ENCODE measurements around the gene ZNF488.
"Not testable (repeated sequence)": the region's sequence is repeated elsewhere in the genome, so short reads cannot be mapped to it uniquely, and the experiment has no call there.

ZNF488 gene

GRCh38 chr10:47410271-47410670, 26.2 kb upstream of the ZNF488 start:
- in situ Hi-C loops (cut with MboI; ENCODE audit: low sequenced_read_pairs) = no loop called here

GRCh38 chr10:47409866-47410256, 25.8 kb upstream of the ZNF488 start:
- in situ Hi-C loops (cut with MboI; ENCODE audit: low sequenced_read_pairs) = no loop called here

- in situ Hi-C loops (cut with MboI; ENCODE audit: low sequenced_read_pairs) = no loop called here
These were observed 25.2 kb upstream of the ZNF488 start for GRCh38 chr10:47409171-47409865.

- in situ Hi-C loops (cut with MboI; ENCODE audit: low sequenced_read_pairs) = no loop called here
These were observed 24.5 kb upstream of the ZNF488 start for GRCh38 chr10:47408606-47409005.

- in situ Hi-C loops (cut with MboI; ENCODE audit: low sequenced_read_pairs) = no loop called here
These were observed 23.0 kb upstream of the ZNF488 start for GRCh38 chr10:47406870-47407691.

GRCh38 chr10:47406548-47406869, 22.4 kb upstream of the ZNF488 start:
- in situ Hi-C loops (cut with MboI; ENCODE audit: low sequenced_read_pairs) = no loop called here

GRCh38 chr10:47405857-47406547, 21.9 kb upstream of the ZNF488 start:
- in situ Hi-C loops (cut with MboI; ENCODE audit: low sequenced_read_pairs) = no loop called here

GRCh38 chr10:47404937-47405336, 20.8 kb upstream of the ZNF488 start:
- in situ Hi-C loops (cut with MboI; ENCODE audit: low sequenced_read_pairs) = no loop called here

GRCh38 chr10:47404446-47404845, 20.4 kb upstream of the ZNF488 start:
- in situ Hi-C loops (cut with MboI; ENCODE audit: low sequenced_read_pairs) = no loop called here

GRCh38 chr10:47403446-47404318, 19.6 kb upstream of the ZNF488 start:
- in situ Hi-C loops (cut with MboI; ENCODE audit: low sequenced_read_pairs) = no loop called here

GRCh38 chr10:47402641-47403301, 18.7 kb upstream of the ZNF488 start:
- in situ Hi-C loops (cut with MboI; ENCODE audit: low sequenced_read_pairs) = no loop called here

GRCh38 chr10:47401874-47402640, 18.0 kb upstream of the ZNF488 start:
- in situ Hi-C loops (cut with MboI; ENCODE audit: low sequenced_read_pairs) = no loop called here

- in situ Hi-C loops (cut with MboI; ENCODE audit: low sequenced_read_pairs) = no loop called here
These were observed 17.1 kb upstream of the ZNF488 start for GRCh38 chr10:47401210-47401609.

- in situ Hi-C loops (cut with MboI; ENCODE audit: low sequenced_read_pairs) = no loop called here
These were observed 16.7 kb upstream of the ZNF488 start for GRCh38 chr10:47400786-47401185.

GRCh38 chr10:47400251-47400650, 16.2 kb upstream of the ZNF488 start:
- in situ Hi-C loops (cut with MboI; ENCODE audit: low sequenced_read_pairs) = no loop called here

- in situ Hi-C loops (cut with MboI; ENCODE audit: low sequenced_read_pairs) = no loop called here
These were observed 13.2 kb upstream of the ZNF488 start for GRCh38 chr10:47397256-47397655.

GRCh38 chr10:47396311-47396717, 12.2 kb upstream of the ZNF488 start:
- in situ Hi-C loops (cut with MboI; ENCODE audit: low sequenced_read_pairs) = no loop called here

GRCh38 chr10:47389619-47390018, 5.5 kb upstream of the ZNF488 start:
- in situ Hi-C loops (cut with MboI; ENCODE audit: low sequenced_read_pairs) = no loop called here

- in situ Hi-C loops (cut with MboI; ENCODE audit: low sequenced_read_pairs) = no loop called here
These were observed 4.8 kb upstream of the ZNF488 start for GRCh38 chr10:47388879-47389278.

- in situ Hi-C loops (cut with MboI; ENCODE audit: low sequenced_read_pairs) = not testable (repeated sequence)
These were observed 2.0 kb upstream of the ZNF488 start for GRCh38 chr10:47386104-47386503.

Measured in HL-60/S4 treated with retinoic acid at 250 ng/mL for 4 days and 3 days (cell line).